GM21786 (cell line): ENCODE data around the gene ZNF775.

Source experiments
- ATAC-seq: cut with Tn5 transposase; IDR thresholded peaks from one replicate; pipeline ENCODE4 v1.9.1; 2021; ENCODE audit not compliant: unreplicated experiment

ZNF775 gene

GRCh38 chr7:150410680-150411346 is 31.7 kb downstream of the ZNF775 start:
- ATAC-seq = no peak

GRCh38 chr7:150411606-150412005 is 32.5 kb downstream of the ZNF775 start:
- no peak for ATAC-seq

- ATAC-seq = no peak
Measured at GRCh38 chr7:150412016-150412415, 32.9 kb downstream of the ZNF775 start.

- ATAC-seq = no peak
Measured at GRCh38 chr7:150412518-150413488, 33.7 kb downstream of the ZNF775 start.

- no peak for ATAC-seq
Measured at GRCh38 chr7:150413640-150414081, 34.5 kb downstream of the ZNF775 start.

- no peak for ATAC-seq
Measured at GRCh38 chr7:150415161-150416153, 36.3 kb downstream of the ZNF775 start.

- no peak for ATAC-seq
Measured at GRCh38 chr7:150417239-150417638, 38.1 kb downstream of the ZNF775 start.

GRCh38 chr7:150417863-150418262 is 38.7 kb downstream of the ZNF775 start:
- no peak for ATAC-seq

- ATAC-seq = no peak
Measured at GRCh38 chr7:150420242-150420641, 41.1 kb downstream of the ZNF775 start.

GRCh38 chr7:150420987-150421674 is 42.0 kb downstream of the ZNF775 start:
- peak; percentile 99 for ATAC-seq

GRCh38 chr7:150421831-150422230 is 42.7 kb downstream of the ZNF775 start:
- no peak for ATAC-seq

- no peak for ATAC-seq
Measured at GRCh38 chr7:150425670-150426069, 46.5 kb downstream of the ZNF775 start.

GRCh38 chr7:150428671-150429451 is 49.7 kb downstream of the ZNF775 start:
- peak; percentile 77 for ATAC-seq

GRCh38 chr7:150429699-150430098 is 50.6 kb downstream of the ZNF775 start:
- no peak for ATAC-seq

GRCh38 chr7:150430465-150431085 is 51.4 kb downstream of the ZNF775 start:
- no peak for ATAC-seq

- no peak for ATAC-seq
Measured at GRCh38 chr7:150431839-150432658, 52.9 kb downstream of the ZNF775 start.

GRCh38 chr7:150432915-150433892 is 54.1 kb downstream of the ZNF775 start:
- ATAC-seq = peak; percentile 31
